Neural progenitor cell (in vitro differentiated cells): Measurements from ENCODE around the gene KRT72. TPM values are rescaled to one million over a fixed set of nuclear protein-coding genes. Genes with fewer than 3 reads are reported as not detected.

Experiments used
- DNase-seq: peaks from one replicate; pipeline ENCODE4 v3.0.0-alpha.2; 2016; ENCODE audit warnings: low spot score
- H2AFZ ChIP-seq: fragments of 200-600 bp; sonication (generic); replicated peaks from 2 replicates; pipeline ENCODE4 v1.6.1; 2016; ENCODE audit warnings: antibody characterized with exemption
- H3F3A ChIP-seq: fragments of 200-600 bp; sonication (generic); 2 replicates; pipeline ENCODE4 v1.6.1; 2016; ENCODE audit warnings: antibody characterized with exemption, low read depth
- H3K27ac ChIP-seq: fragments of 200-600 bp; sonication (generic); 2 replicates; pipeline ENCODE4 v1.5.1; 2016; ENCODE audit warnings: mild to moderate bottlenecking
- H3K27me3 ChIP-seq: fragments of 200-600 bp; sonication (generic); 2 replicates; pipeline ENCODE4 v1.6.1; 2016; ENCODE audit warnings: mild to moderate bottlenecking, moderate library complexity
- H3K36me3 ChIP-seq: fragments of 200-600 bp; sonication (generic); 2 replicates; pipeline ENCODE4 v1.5.1; 2016
- H3K4me1 ChIP-seq: fragments of 200-600 bp; sonication (generic); 2 replicates; pipeline ENCODE4 v1.6.1; 2016; ENCODE audit warnings: mixed run types
- H3K4me2 ChIP-seq: fragments of 200-600 bp; sonication (generic); 2 replicates; pipeline ENCODE4 v1.6.1; 2016
- H3K4me3 ChIP-seq: fragments of 200-600 bp; sonication (generic); 2 replicates; pipeline ENCODE4 v1.5.1; 2016
- H3K79me2 ChIP-seq: fragments of 200-600 bp; sonication (generic); 2 replicates; pipeline ENCODE4 v1.6.1; 2016; ENCODE audit warnings: low read depth
- H3K9ac ChIP-seq: fragments of 200-600 bp; sonication (generic); 2 replicates; pipeline ENCODE4 v1.6.1; 2016
- H3K9me3 ChIP-seq: fragments of 200-600 bp; sonication (generic); 2 replicates; pipeline ENCODE4 v1.5.1; 2016; ENCODE audit warnings: low read depth
- H4K20me1 ChIP-seq: fragments of 200-600 bp; sonication (generic); 2 replicates; pipeline ENCODE4 v1.6.1; 2016; ENCODE audit warnings: low read depth
- H3K27ac Mint-ChIP-seq: 3 replicates; pipeline ENCODE4 v1.8.0; 2021; ENCODE audit warnings: mixed read lengths
- H3K27me3 Mint-ChIP-seq: 2 replicates; pipeline ENCODE4 v1.8.0; 2022; ENCODE audit warnings: low read depth, mild to moderate bottlenecking, inconsistent platforms, moderate library complexity, mixed read lengths; ENCODE audit not compliant: insufficient read depth
- H3K36me3 Mint-ChIP-seq: 3 replicates; pipeline ENCODE4 v1.8.0; 2021; ENCODE audit warnings: mixed read lengths
- H3K4me1 Mint-ChIP-seq: 3 replicates; pipeline ENCODE4 v1.8.0; 2021; ENCODE audit warnings: mixed read lengths
- H3K4me3 Mint-ChIP-seq: 3 replicates; pipeline ENCODE4 v1.8.0; 2021; ENCODE audit warnings: mild to moderate bottlenecking, moderate library complexity, mixed read lengths
- H3K9me3 Mint-ChIP-seq: 3 replicates; pipeline ENCODE4 v1.8.0; 2020; ENCODE audit warnings: mixed read lengths
- CTCF ChIP-seq: fragments of 200-600 bp; sonication (generic); IDR thresholded peaks from 2 replicates; pipeline ENCODE4 v1.5.1; 2017; ENCODE audit warnings: antibody characterized with exemption, mild to moderate bottlenecking
- EZH2 ChIP-seq: fragments of 200-600 bp; sonication (generic); IDR thresholded peaks from 2 replicates; pipeline ENCODE4 v1.6.1; 2017; ENCODE audit warnings: antibody characterized with exemption, mild to moderate bottlenecking, moderate library complexity
- EZH2phosphoT487 ChIP-seq: fragments of 200-600 bp; sonication (generic); IDR thresholded peaks from 2 replicates; pipeline ENCODE4 v1.6.1; 2017; ENCODE audit warnings: antibody characterized with exemption
- total RNA-seq: library from RNA; depleted of rRNA; stranded (reverse); fragments of >200 nt; gene quantifications from 2 replicates; pipeline ENCODE4 v1.2.3, GENCODE V29; 2015; ENCODE audit warnings: low replicate concordance

KRT72 gene
- total RNA-seq, 1 donor from 2014 or later = not detected

GRCh38 chr12:52616680-52617402 lies 15.6 kb upstream of the KRT72 start:
- Mint-ChIP-seq H3K4me1 (no peaks in the 10 kb centered on the region), H3K4me3 (no peak overlapping the region), H3K27me3 (peaks cover 3% of the 10 kb centered on the region), H3K9me3 (no peaks in the 10 kb centered on the region), H3K36me3 (no peaks in the 10 kb centered on the region), H3K27ac (no peak overlapping the region)
- H4K20me1 ChIP-seq = no peaks in the 10 kb centered on the region
- no peak for DNase-seq
- H2AFZ ChIP-seq = no peak overlapping the region
- no peak overlapping the region for H3K27ac ChIP-seq
- no peaks in the 10 kb centered on the region for H3K9me3 ChIP-seq
- no peak overlapping the region for H3K4me2 ChIP-seq
- peaks cover 9% of the 10 kb centered on the region for H3K4me1 ChIP-seq
- H3K9ac ChIP-seq = no peak overlapping the region
- H3K79me2 ChIP-seq = no peaks in the 10 kb centered on the region
- TF ChIP-seq EZH2 (no peak), CTCF (no peak), EZH2phosphoT487 (no peak)
- no peaks in the 10 kb centered on the region for H3F3A ChIP-seq
- H3K4me3 ChIP-seq = no peak overlapping the region
- H3K27me3 ChIP-seq = no peaks in the 10 kb centered on the region
- H3K36me3 ChIP-seq = no peaks in the 10 kb centered on the region

GRCh38 chr12:52615912-52616311 lies 14.6 kb upstream of the KRT72 start:
- H3K27ac ChIP-seq = no peak overlapping the region
- no peak overlapping the region for H3K4me3 ChIP-seq
- no peaks in the 10 kb centered on the region for H3K79me2 ChIP-seq
- Mint-ChIP-seq H3K9me3 (no peaks in the 10 kb centered on the region), H3K27ac (no peak overlapping the region), H3K36me3 (no peaks in the 10 kb centered on the region), H3K27me3 (peaks cover 3% of the 10 kb centered on the region), H3K4me1 (no peaks in the 10 kb centered on the region), H3K4me3 (no peak overlapping the region)
- no peaks in the 10 kb centered on the region for H3K9me3 ChIP-seq
- H3K4me2 ChIP-seq = no peak overlapping the region
- H4K20me1 ChIP-seq = no peaks in the 10 kb centered on the region
- no peak for DNase-seq
- TF ChIP-seq EZH2 (no peak), EZH2phosphoT487 (no peak), CTCF (no peak)
- no peak overlapping the region for H3K9ac ChIP-seq
- peaks cover 8% of the 10 kb centered on the region for H3K4me1 ChIP-seq
- H3K27me3 ChIP-seq = peaks cover 4% of the 10 kb centered on the region
- no peaks in the 10 kb centered on the region for H3K36me3 ChIP-seq
- no peaks in the 10 kb centered on the region for H3F3A ChIP-seq
- no peak overlapping the region for H2AFZ ChIP-seq

GRCh38 chr12:52615208-52615868 lies 14.1 kb upstream of the KRT72 start:
- H2AFZ ChIP-seq = no peak overlapping the region
- H3K27ac Mint-ChIP-seq = no peak overlapping the region
- peaks cover 3% of the 10 kb centered on the region for H3K27me3 Mint-ChIP-seq
- no peaks in the 10 kb centered on the region for H3K36me3 Mint-ChIP-seq
- H3K4me2 ChIP-seq = no peak overlapping the region
- peaks cover 9% of the 10 kb centered on the region for H3K27me3 ChIP-seq
- TF ChIP-seq EZH2 (no peak), EZH2phosphoT487 (no peak), CTCF (no peak)
- no peaks in the 10 kb centered on the region for H3K79me2 ChIP-seq
- H3K4me3 Mint-ChIP-seq = no peak overlapping the region
- H4K20me1 ChIP-seq = no peaks in the 10 kb centered on the region
- H3K36me3 ChIP-seq = no peaks in the 10 kb centered on the region
- H3F3A ChIP-seq = no peaks in the 10 kb centered on the region
- no peak for DNase-seq
- peaks cover 2% of the 10 kb centered on the region for H3K4me1 ChIP-seq
- H3K4me3 ChIP-seq = no peak overlapping the region
- no peaks in the 10 kb centered on the region for H3K4me1 Mint-ChIP-seq
- H3K27ac ChIP-seq = no peak overlapping the region
- no peaks in the 10 kb centered on the region for H3K9me3 Mint-ChIP-seq
- H3K9me3 ChIP-seq = no peaks in the 10 kb centered on the region
- no peak overlapping the region for H3K9ac ChIP-seq
